Amniotic epithelial cell (primary cell): Measurements from ENCODE around the gene PRMT2.
A peak's percentile ranks its signal among the peaks of the same experiment; 100 is the strongest.

ENCODE experiments used
- DNase-seq: peaks from one replicate; pipeline ENCODE4 v3.0.0-alpha.2; 2010; ENCODE audit warnings: low read depth

Gene PRMT2

DNA sequence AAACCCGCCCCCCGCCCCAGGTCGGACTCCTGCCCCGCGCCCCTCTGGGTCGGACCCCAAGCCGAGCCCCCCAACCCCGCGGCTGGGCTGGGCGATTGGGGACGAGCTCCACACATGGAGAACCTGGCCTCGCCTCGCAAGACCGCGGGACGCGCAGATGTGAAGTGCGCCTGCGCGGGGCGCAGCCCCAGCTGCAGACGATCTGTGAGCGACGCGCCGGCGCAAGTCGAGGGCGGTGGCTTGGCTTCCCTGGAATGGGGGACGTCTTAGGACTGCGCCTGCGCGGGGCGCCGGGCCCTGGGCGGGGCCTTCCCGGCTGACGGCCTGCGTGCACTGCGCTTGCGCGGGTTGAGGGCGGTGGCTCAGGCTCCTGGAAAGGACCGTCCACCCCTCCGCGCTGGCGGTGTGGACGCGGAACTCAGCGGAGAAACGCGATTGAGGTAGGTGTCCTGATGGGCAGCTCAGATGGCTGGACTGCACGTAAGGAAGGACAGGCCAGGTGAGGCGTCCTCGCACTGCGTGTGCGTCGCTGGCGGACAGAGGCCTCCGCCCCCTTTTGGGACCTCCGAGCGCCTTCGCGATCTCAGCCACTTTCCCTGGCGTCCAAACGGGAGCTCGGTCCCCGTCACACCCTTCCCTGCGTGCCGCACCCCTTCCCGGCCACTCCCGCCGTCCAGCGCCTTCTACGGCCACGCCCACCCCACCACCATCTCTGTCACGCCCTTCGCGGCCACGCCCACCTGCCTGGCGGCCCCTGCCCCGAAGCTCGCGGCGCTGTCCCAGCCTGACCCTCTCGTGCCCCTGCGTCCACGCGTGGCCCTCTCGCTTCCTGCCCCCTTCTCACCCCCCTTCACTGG is at the start of gene PRMT2:
Gene PRMT2, plus strand, starts transcription at position 351 of the 857 bp plus-strand sequence. CDS start 1,278 bp downstream, outside the sequence.
- DNase-seq, result peak; percentile 90

DNA sequence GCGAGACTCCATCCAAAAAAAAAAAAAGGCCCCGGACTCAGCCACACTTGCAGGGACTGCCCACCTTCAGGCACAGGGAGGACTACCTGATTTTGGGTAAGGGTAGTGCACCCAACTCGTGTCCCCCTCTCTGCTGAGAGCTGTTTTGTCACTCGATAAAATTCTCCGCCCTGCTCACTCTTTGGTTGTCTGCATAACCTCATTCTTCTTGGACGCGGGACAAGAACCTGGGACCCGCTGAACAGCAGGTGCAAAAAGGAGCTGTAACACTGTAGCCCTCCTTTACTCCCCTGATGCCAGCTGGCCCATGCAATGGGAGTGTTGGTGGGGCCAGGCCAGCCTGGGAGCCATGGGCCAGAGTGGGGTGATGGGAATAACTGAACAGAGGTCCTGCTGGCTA is 41.2 kb upstream of the PRMT2 start:
- no peak for DNase-seq

DNA sequence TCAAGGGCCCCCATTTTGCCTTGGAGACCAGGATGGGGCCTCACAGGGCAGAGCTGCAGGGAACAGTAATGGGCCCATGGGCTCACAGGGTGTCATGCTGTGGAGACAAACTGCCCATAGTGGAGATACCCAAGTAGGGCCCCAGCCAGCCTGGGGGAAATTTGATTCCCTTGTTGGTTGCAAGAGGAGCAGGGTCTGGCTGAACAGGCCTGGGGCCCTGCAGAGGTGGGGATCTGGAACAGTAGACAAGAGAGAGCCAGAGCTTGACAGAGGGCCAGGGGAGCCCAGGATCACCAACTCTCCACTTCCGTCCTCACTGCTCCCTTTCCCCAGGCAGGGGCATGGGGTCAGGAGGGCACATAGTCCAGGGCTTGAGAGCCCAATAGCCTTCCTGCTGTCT is 39.3 kb upstream of the PRMT2 start:
- DNase-seq, result no peak

DNA sequence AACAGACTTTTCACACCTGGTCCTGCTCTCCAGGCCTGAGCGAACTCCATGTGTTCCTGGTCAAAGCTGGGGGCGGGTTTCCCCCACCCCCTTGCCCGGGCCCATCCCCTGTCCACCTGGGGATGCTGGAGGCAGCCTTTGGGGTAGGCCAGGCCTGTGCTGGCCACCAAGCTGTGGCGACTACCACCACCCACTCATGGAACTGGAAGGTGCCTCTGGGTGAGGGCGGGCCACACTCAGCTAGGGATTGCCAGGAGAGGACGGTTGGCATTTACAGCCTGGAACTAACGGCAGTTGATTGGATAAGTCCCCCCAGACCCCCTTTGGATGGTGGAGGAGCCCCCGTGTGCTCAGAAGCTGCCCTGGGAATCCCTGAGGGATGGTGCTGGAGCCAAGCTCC is 38.4 kb upstream of the PRMT2 start:
- no peak for DNase-seq

DNA sequence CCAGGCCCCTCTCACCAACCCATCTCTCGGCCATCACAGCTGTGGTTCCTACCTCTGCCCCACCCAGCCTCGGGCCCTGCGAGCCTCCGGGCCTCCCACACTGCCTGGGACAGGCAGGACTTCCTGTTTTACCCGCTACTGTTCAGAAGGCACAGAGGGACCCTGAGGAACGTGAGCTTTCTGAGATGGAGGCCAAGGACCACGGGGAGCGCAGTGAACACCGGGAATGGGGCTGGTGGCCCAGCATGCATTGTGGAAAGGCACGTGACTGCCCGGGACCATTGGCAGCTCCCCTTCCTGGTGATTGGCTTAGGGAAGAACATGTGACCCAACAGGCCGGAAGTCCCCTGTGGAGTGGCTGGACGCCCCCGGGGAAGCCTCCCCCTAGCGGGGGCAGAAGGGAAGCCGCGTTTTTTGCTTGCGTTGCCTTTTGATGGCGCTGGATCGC is 37.6 kb upstream of the PRMT2 start:
- DNase-seq, result no peak

DNA sequence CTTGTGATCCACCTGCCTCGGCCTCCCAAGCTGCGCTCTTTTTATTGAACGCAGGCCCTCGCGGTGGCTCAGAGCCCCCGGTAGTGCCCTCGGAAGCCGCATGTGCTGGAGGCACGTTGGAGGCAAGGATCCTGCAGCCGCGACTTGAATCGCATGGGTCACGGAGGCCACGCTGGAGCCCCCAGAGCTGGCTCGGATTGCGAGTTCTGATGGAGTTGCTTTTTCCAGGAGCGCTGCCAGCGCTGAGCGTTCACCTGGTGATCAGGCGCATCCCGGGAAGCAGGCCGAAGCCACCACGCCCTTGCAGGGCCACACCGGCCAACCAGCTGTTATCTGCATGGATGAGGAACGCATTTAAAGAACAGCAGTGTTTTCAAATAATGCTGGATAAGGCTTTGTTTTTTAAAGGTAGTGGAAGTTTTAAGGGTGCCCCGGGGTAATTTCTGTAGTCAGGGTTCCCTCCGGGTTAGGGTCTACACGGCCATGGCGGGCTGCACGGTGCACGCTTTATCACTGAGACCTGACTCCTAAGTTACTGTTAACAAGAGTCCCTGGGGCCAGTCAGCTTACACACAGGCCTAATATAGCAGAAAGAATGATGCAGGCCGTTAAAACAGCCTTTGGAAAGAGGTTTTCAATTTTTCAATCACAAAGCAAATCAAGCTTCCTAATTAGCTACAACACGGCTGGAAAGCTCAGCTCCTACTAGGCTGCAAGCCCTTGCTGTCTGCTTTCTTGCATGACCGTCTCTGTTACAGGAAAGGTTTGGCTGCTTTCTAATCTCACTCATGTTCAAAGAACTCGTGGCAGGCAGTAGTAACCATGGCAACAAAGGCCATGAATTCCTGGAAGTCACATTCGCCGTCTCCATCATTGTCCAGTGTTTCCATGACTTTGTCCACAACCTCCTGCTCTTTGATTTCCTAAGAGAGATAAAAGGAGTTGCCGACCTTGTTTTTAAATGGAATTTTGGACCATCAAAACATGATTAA is 36.6 kb upstream of the PRMT2 start:
- DNase-seq, result peak; percentile 91

DNA sequence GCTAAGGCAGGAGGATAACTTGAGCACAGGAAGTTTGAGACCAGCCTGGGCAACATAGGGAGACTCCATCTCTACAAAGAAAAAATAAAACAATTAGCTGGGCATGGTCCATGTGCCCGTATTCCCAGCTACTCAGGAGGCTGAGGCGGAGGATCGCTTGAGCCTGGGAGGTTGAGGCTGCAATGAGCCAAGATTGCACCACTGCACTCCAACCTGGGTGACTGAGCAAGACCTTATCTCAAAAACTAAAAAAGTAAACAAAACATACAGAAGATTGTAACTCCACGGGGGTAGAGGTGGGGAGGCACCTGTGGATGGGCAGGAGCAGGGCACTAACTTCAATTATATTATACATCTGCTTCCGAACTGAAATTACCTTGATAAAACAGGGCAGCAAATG is 35.2 kb upstream of the PRMT2 start:
- DNase-seq, result no peak

DNA sequence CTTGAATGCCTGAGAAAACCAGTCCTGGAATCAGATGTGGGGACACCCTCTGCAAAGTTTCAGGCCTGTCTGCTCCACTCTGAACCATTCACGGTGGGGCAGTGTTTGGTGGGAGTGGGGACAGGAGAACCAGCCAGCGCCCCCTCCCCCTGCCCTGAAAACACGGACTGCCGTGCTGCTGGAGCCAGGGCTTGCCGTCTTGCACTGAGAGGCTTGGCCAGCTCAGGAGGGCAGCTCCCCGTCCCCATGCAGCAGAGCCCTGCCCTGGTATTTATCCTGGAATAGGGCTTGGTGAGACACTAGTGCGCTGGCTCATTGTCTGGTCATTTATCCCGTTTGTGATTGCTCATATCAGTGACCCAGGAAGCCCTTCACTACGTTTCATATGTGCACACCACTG is 34.5 kb upstream of the PRMT2 start:
- DNase-seq, result no peak

DNA sequence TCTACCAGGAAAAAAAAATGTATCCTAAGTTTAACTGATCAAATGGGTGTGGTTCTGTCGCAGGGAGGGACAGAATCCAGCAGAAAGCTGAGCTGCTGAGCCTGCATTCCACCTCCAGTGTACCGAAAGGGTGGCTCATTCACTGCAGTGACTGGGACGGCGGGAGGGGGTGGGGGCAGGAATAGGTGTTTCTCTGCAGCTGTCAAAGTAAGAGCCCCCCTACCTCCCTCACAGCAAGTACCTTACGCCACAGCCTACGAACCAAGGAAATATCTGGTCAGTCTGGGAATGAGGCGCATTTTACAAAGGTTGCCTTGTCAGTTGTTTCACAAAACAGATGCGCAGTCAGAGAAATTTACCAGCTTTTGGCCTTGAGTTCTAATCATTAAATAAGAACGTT is 32.2 kb upstream of the PRMT2 start:
- no peak for DNase-seq

DNA sequence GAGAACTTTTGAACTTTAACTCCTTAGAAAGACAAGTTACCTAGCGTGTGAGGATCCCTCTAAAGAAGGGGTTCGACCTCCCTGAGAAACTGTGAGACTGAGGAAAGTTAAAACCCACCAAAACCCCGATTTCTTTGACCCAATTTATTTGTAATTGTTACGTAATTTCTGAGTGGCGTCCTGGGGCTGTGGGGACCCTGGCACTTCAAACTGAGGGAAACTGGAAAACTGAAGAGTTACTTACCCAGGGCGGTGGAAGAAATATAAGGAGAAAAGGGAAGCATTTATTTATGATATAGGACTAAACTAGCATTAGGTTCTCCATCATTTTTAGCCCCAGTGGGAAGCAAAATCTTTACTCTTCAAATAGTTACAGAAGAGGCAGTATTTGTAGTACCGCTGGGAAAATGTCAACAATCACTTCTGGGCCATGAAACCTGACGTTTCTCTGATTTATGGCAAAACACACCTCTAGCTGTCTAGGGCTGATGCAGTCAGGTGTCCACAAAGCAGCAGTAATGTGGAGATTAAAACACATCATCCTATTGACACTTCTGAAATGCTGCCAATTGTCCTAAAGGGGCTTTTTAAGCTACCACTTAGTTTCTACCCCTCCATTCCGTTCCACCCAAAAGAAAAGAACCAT is 31.0 kb upstream of the PRMT2 start:
- no peak for DNase-seq

DNA sequence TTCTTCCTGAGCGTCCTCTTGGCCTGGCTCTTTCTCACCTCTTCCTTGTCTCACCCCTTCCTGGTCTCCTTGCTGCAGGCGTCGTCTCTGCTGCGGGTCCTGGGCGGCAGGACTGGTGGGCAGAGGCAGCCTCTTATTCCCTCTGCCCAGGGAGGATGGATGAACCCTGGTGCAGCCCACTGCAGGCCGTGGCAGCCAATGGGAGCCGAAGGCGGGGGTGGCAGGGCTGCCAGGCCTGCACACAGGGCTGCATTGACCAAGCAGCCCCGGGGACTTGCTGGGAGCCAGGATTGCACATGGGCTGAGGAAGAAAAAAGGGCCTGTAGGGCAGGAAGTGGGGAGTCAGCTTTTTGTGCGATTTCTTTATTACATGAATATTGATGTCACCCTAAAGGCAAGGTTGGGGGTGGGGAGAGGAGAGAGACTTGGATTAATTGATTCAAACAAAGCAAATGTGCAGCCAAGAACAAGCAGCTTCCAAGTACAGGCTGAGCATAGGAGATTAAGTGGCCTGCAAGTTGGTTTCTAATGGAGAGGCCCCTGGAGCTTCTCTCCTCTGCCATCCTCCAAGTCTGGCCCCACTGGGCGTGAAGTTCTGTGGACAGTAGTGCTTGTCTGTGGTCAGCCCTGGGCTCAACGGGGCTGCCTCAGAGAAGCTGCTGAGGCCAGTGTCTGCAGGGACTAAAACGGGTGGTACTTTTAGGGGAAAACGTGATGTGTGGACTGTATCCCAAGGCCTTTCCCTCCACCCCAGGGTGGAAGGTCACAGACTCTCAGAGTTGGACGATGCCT is 30.3 kb upstream of the PRMT2 start, which contains the start of gene S100B:
Gene S100B, minus strand, starts transcription at position 108 of the 792 bp plus-strand sequence. CDS start 2,667 bp downstream, outside the sequence.
- DNase-seq, result no peak

DNA sequence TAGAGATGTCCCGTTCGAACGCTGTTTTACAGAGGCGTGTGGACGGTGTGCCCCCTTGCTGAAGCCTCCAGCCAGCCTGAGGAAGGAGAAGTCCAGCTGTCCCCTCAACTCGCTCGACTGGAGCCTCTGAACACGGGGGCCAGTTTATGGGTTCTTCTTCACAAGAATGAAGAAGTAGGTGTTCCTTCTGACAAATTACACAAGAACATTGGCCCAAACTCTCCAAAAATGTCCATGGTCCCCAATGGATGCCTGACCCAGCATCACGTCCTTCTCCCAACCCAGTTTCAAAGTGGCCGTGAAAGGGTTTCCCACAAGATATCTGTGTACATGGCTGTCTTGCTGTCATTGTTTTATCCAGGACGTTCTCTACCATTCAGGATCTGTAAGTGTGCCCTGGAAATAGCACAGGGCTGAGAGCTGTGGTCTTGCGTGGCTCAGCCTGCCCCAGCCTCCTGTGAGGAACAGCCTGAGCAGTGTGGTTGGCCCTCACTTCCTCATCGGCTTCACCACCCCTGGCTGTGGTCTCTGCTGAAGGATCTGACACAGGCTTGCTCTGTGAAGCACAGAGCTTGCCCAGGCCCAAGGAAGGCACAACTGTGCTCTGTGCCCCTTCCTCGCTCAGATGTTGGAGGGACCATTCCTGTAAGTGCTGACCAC is 29.6 kb upstream of the PRMT2 start:
- DNase-seq, result no peak

DNA sequence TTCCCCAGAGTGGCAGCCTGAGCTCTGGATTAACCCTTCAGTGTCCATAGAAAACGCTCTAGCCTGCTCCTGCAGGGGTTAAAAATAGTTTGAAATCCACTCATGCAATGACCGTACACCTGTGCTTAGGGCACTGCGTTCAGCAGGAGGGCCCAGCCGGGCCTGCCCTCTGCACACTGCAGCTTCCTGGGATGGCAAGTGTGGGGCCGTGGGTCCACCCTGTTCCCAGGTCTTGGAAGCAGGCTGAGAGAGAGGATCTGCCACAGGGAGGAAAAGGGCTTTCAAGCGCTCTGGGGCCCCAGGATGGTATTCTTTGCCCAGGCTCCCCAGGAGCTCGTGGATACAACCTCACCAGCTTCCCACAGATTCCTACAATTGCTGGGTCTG is 29.1 kb upstream of the PRMT2 start:
- no peak for DNase-seq

DNA sequence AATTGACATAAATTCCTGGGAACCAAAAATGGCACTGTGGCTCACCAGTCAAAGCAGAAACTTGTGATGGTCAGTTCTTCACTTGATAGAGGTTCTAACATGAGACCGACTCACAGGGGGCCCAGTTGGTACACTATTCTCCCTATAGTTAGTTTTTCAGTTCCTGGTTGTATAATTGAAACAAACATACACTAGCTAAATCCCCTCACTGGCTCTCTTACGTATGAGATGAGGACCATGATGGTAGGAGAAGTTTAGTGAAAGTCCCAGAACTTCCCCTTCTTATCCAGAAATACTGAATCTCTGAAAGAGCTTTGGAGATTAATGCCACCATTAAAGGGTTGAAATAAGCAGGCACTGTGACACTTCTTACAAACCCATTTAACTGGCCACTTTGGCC is 27.8 kb upstream of the PRMT2 start:
- DNase-seq, result no peak

DNA sequence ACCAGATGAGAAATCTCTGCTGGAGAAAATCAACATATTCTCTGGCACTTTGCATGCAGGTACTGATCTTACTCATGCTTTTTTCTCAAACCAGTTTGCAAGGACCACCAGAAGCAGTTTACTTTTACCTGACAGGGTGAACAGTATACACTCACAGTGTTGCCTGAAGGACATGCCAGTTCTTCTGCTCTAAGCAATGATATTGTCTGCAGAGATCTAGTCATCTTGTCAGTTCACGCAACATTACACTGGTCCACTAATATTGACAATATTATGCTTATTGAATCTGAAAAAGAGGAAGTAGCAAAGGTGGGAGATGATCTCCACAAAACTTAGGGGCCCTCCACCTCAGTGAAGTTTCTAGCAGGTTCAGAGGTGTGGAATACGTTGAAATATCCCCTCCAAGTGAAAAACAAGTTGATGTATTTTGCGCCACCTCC is 26.8 kb upstream of the PRMT2 start:
- DNase-seq, result no peak

DNA sequence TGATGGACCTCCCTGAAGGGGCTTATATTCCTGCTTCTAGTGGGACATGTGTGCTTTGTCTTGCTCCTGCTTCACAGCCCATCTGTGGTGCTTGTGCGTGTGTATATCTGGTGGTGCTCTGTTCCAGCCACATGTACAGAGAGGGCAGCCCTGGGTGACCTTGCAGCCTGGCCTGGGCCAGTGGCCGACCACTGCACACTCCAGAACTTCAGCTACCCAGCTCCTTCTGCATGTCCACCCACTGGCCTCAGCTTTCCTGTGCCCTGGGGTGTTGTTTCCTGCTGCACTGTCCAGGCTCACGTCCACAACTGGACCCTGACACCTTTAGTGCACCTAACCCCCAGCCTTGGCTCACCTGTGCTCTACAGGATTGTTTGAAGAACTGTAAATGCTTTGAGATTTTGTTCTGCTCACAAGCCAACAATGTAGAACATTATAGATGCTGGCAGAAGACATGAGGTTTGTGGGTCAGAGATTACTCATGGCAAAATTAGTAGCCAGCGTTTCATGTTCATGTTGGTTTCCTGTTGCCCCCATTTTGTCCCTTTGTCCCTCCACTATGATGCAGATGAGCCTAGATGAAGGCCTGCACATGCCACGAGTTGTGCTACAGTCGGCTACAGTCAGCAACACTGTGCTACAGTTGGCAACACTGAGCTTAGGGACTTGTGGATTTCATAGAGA is 25.3 kb upstream of the PRMT2 start:
- DNase-seq, result no peak

DNA sequence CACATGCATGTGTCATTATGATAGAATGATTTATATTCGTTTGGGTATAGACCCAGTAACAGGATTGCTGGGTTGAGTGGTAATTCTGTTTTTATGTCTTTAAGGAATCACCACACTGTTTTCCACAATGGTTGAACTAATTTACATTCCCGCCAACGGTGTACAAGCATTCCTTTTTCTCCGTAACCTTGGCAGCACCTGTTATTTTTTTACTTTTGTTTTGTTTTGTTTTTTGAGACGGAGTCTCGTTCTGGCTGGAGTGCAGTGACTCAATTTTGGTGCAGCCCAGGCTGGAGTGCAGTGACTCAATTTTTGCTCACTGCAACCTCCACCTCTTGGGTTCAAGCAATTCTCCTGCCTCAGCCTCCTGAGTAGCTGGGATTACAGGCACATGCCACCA is 22.1 kb upstream of the PRMT2 start:
- DNase-seq, result no peak

DNA sequence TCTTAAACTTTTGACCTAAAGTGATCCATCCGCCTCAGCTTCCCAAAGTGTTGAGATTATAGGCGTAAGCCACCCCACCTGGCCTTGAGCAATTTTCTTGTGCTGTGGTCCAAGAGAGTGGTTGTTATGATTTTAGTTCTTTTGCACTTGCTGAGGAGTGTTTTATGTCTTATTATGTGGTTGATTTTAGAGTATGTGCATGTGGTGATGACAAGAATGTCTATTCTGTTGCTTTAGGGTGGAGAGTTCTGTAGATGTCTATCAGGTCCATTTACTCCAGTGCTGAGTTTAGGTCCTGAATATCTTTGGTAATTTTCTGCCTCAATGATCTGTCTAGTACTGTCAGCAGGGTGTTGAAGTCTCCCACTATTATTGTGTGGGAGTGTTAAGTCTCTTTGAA is 19.4 kb upstream of the PRMT2 start:
- no peak for DNase-seq

DNA sequence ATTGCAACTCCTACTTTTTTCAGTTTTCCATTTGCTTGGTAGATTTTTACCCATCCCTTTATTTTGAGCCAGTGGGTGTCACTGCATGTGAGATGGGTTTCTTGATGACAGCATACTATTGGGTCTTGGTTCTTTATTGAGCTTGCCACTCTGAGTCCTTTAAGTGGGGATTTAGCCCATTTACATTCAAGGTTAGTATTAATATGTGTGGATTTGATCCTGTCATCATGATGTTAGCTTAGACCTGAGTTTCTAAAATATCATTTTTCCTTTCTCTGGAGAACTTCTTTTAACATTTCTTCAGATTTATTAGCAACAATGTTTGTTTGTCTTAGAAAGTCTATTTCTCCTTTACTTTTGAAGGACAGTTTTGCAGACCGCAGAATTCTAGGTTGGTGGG is 18.8 kb upstream of the PRMT2 start:
- no peak for DNase-seq
